Natural killer cell treated with Interleukin-12 subunit alpha and Interleukin-12 subunit beta and Interleukin-15 and Interleukin-18, amount 100 ng/mL, for 72 hours (primary cell): Measurements from ENCODE around the gene SPEM1. TPM values are rescaled to one million over a fixed set of nuclear protein-coding genes. Genes with fewer than 3 reads are reported as not detected.
"Not testable (repeated sequence)": the region's sequence is repeated elsewhere in the genome, so short reads cannot be mapped to it uniquely, and the experiment has no call there.

Experiments used
- ATAC-seq, 2 donors: fragments of 150-1000 bp; cut with Tn5 transposase in 1 of 2; sonication (Bioruptor Pico), chemical (Tn5 transposase) in 1 of 2; 2 replicates each; pipeline ENCODE4 v1.10.0; 2021
- DNase-seq: peaks from one replicate; pipeline ENCODE4 v3.0.0; 2022; ENCODE audit warnings: low spot score
- H3K27ac Mint-ChIP-seq, 2 donors: 1 replicate in 1 of 2; 2 replicates in 1 of 2; pipeline ENCODE4 v1.8.0; 2022; ENCODE audit warnings: mixed read lengths in 2 of 2, mild to moderate bottlenecking in 1 of 2, moderate library complexity in 1 of 2
- H3K27me3 Mint-ChIP-seq, 2 donors: 1 replicate in 1 of 2; 2 replicates in 1 of 2; pipeline ENCODE4 v1.8.0; 2022; ENCODE audit warnings: mixed read lengths in 2 of 2
- H3K36me3 Mint-ChIP-seq: one replicate; pipeline ENCODE4 v1.8.0; 2022; ENCODE audit warnings: mixed read lengths
- H3K4me1 Mint-ChIP-seq, 2 donors: 1 replicate in 1 of 2; 2 replicates in 1 of 2; pipeline ENCODE4 v1.8.0; 2022; ENCODE audit warnings: low read depth in 2 of 2, mixed read lengths in 2 of 2, mild to moderate bottlenecking in 1 of 2
- H3K4me3 Mint-ChIP-seq: one replicate; pipeline ENCODE4 v1.8.0; 2022; ENCODE audit warnings: mixed read lengths
- H3K9me3 Mint-ChIP-seq: 2 replicates; pipeline ENCODE4 v1.8.0; 2022; ENCODE audit warnings: mixed read lengths
- total RNA-seq, 2 donors: library from RNA; stranded (reverse); gene quantifications; one replicate each; pipeline ENCODE4 v1.2.3, GENCODE V29; 2022

Gene SPEM1
- total RNA-seq, 2 donors from 2014 or later, result not detected

GRCh38 chr17:7468804-7469389 lies 48.8 kb downstream of the SPEM1 start:
- ATAC-seq, result no peak
- Mint-ChIP-seq H3K4me1 (peaks cover 15 to 17% of the 10 kb centered on the region in 2 donors), H3K36me3 (no peaks in the 10 kb centered on the region), H3K27ac (no peak overlapping the region), H3K27me3 (no peaks in the 10 kb centered on the region), H3K9me3 (no peaks in the 10 kb centered on the region), H3K4me3 (no peak overlapping the region)
- no peak for DNase-seq

GRCh38 chr17:7469843-7470242 lies 49.7 kb downstream of the SPEM1 start:
- ATAC-seq, H3K9me3 Mint-ChIP-seq, H3K27me3 Mint-ChIP-seq, H3K36me3 Mint-ChIP-seq, H3K4me3 Mint-ChIP-seq, H3K27ac Mint-ChIP-seq, DNase-seq: not testable (repeated sequence)
- peaks cover 15 to 17% of the 10 kb centered on the region in 2 donors for H3K4me1 Mint-ChIP-seq

GRCh38 chr17:7470457-7470973 lies 50.4 kb downstream of the SPEM1 start:
- H3K4me3 Mint-ChIP-seq, H3K36me3 Mint-ChIP-seq, H3K9me3 Mint-ChIP-seq, H3K27me3 Mint-ChIP-seq, DNase-seq, ATAC-seq: not testable (repeated sequence)
- Mint-ChIP-seq H3K4me1 (peaks cover 15 to 18% of the 10 kb centered on the region in 2 donors), H3K27ac (peak overlapping the region in 1 of 2 donors; percentile 72)

Other genes starting within 250 kb of the SPEM1 start
- under 1 TPM in 1 of 2 donors, not detected in 1; 0.95 TPM for gene ASGR1, start 241.0 kb upstream of the SPEM1 start, total RNA-seq
- 1 to 10 TPM; 3.3 to 8.3 TPM for gene DLG4, start 200.5 kb upstream of the SPEM1 start, total RNA-seq
- gene ACADVL, start 200.4 kb upstream of the SPEM1 start, total RNA-seq, result 100 to 1,000 TPM; 651 to 710 TPM
- gene DVL2, start 185.8 kb upstream of the SPEM1 start, total RNA-seq, result 10 to 100 TPM; 35.1 to 61.6 TPM
- 10 to 100 TPM; 40.1 to 55.2 TPM for gene PHF23, start 180.9 kb upstream of the SPEM1 start, total RNA-seq
- gene GABARAP, start 177.9 kb upstream of the SPEM1 start, total RNA-seq, result 100 to 1,000 TPM; 197 to 277 TPM
- gene CTDNEP1, start 168.6 kb upstream of the SPEM1 start, total RNA-seq, result 100 to 1,000 TPM; 145 to 165 TPM
- 10 to 100 TPM; 43.5 to 70.5 TPM for gene ELP5, start 168.1 kb upstream of the SPEM1 start, total RNA-seq
- 1 to 10 TPM in 1 of 2 donors, under 1 TPM in 1; 0.73 to 1.1 TPM for gene CLDN7, start 157.8 kb upstream of the SPEM1 start, total RNA-seq
- under 1 TPM in 1 of 2 donors, not detected in 1; 0.50 TPM for gene SLC2A4, start 138.6 kb upstream of the SPEM1 start, total RNA-seq
- gene YBX2, start 125.7 kb upstream of the SPEM1 start, total RNA-seq, result not detected
- 1,000 to 10,000 TPM in 1 of 2 donors, 100 to 1,000 TPM in 1; 953 to 1,345 TPM for gene EIF5A, start 112.7 kb upstream of the SPEM1 start, total RNA-seq
- gene GPS2, start 105.0 kb upstream of the SPEM1 start, total RNA-seq, result 10 to 100 TPM; 58.1 to 87.0 TPM
- gene NEURL4, start 91.0 kb upstream of the SPEM1 start, total RNA-seq, result 10 to 100 TPM; 37.6 to 76.7 TPM
- gene ACAP1, start 83.8 kb upstream of the SPEM1 start, total RNA-seq, result 100 to 1,000 TPM; 240 to 419 TPM
- gene KCTD11, start 68.2 kb upstream of the SPEM1 start, total RNA-seq, result 10 to 100 TPM in 1 of 2 donors, 1 to 10 TPM in 1; 6.7 to 13.0 TPM
- gene TMEM95, start 65.2 kb upstream of the SPEM1 start, total RNA-seq, result not detected
- gene TNK1, start 39.2 kb upstream of the SPEM1 start, total RNA-seq, result under 1 TPM in 1 of 2 donors, not detected in 1; 0.36 TPM
- 10 to 100 TPM; 32.2 to 48.4 TPM for gene PLSCR3, start 25.8 kb upstream of the SPEM1 start, total RNA-seq
- gene TMEM256, start 16.2 kb upstream of the SPEM1 start, total RNA-seq, result 10 to 100 TPM; 40.1 to 51.1 TPM
- gene NLGN2, start 12.5 kb upstream of the SPEM1 start, total RNA-seq, result 1 to 10 TPM; 2.3 to 7.7 TPM
- gene SPEM2, start 5.3 kb downstream of the SPEM1 start, total RNA-seq, result not detected
- gene SPEM3, start 8.5 kb downstream of the SPEM1 start, total RNA-seq, result not detected
- gene TMEM102, start 15.1 kb downstream of the SPEM1 start, total RNA-seq, result 10 to 100 TPM; 11.2 to 14.2 TPM
- gene FGF11, start 19.2 kb downstream of the SPEM1 start, total RNA-seq, result 1 to 10 TPM; 1.9 to 4.5 TPM
- 10 to 100 TPM; 10.4 to 13.7 TPM for gene CHRNB1, start 24.7 kb downstream of the SPEM1 start, total RNA-seq
- 10 to 100 TPM; 19.7 to 26.1 TPM for gene ZBTB4, start 59.3 kb downstream of the SPEM1 start, total RNA-seq
- gene SLC35G6, start 61.1 kb downstream of the SPEM1 start, total RNA-seq, result not detected
- gene POLR2A, start 64.0 kb downstream of the SPEM1 start, total RNA-seq, result 100 to 1,000 TPM; 212 to 283 TPM
- gene TNFSF12, start 128.7 kb downstream of the SPEM1 start, total RNA-seq, result 10 to 100 TPM; 54.9 to 69.3 TPM
- 1 to 10 TPM; 3.1 to 6.8 TPM for gene TNFSF13, start 138.4 kb downstream of the SPEM1 start, total RNA-seq
- gene SENP3, start 141.6 kb downstream of the SPEM1 start, total RNA-seq, result 10 to 100 TPM; 56.2 to 90.1 TPM
- gene CD68, start 159.3 kb downstream of the SPEM1 start, total RNA-seq, result 10 to 100 TPM; 20.8 to 51.1 TPM
- 10 to 100 TPM; 82.7 to 95.5 TPM for gene MPDU1, start 163.5 kb downstream of the SPEM1 start, total RNA-seq
- under 1 TPM in 1 of 2 donors, not detected in 1; 0.26 TPM for gene SOX15, start 169.8 kb downstream of the SPEM1 start, total RNA-seq
- gene FXR2, start 194.6 kb downstream of the SPEM1 start, total RNA-seq, result 10 to 100 TPM; 42.7 to 56.6 TPM
- gene SAT2, start 207.5 kb downstream of the SPEM1 start, total RNA-seq, result 10 to 100 TPM; 32.8 to 41.1 TPM
- gene SHBG, start 209.8 kb downstream of the SPEM1 start, total RNA-seq, result not detected
- gene ATP1B2, start 230.6 kb downstream of the SPEM1 start, total RNA-seq, result under 1 TPM in 1 of 2 donors, not detected in 1; 0.25 TPM